Smooth muscle cell (in vitro differentiated cells): ENCODE results near the gene PLEKHF1. TPM values are rescaled to one million over a fixed set of nuclear protein-coding genes. Genes with fewer than 3 reads are reported as not detected.
A peak's percentile ranks its signal among the peaks of the same experiment; 100 is the strongest.

Source experiments
- DNase-seq: peaks from one replicate; lab custom pipeline; 2025; ENCODE audit not compliant: unreplicated experiment; lab: John Stamatoyannopoulos, UW
- H2AFZ ChIP-seq: fragments of 200-600 bp; sonication (generic); 2 replicates; pipeline ENCODE4 v1.6.0; 2016; ENCODE audit warnings: antibody characterized with exemption, low read depth, mild to moderate bottlenecking
- H3F3A ChIP-seq: fragments of 200-600 bp; sonication (generic); 2 replicates; pipeline ENCODE4 v1.6.0; 2017; ENCODE audit warnings: antibody characterized with exemption, low read depth
- H3K27ac ChIP-seq: fragments of 200-600 bp; sonication (generic); 2 replicates; pipeline ENCODE4 v1.5.1; 2016; ENCODE audit warnings: low read depth, mild to moderate bottlenecking
- H3K27me3 ChIP-seq: fragments of 200-600 bp; sonication (generic); 2 replicates; pipeline ENCODE4 v1.6.1; 2016; ENCODE audit warnings: low read depth, mild to moderate bottlenecking
- H3K36me3 ChIP-seq: fragments of 200-600 bp; sonication (generic); 2 replicates; pipeline ENCODE4 v1.5.1; 2016; ENCODE audit warnings: low read depth
- H3K4me1 ChIP-seq: fragments of 200-600 bp; sonication (generic); 2 replicates; pipeline ENCODE4 v1.5.1; 2016; ENCODE audit warnings: low read depth
- H3K4me2 ChIP-seq: fragments of 200-600 bp; sonication (generic); 2 replicates; pipeline ENCODE4 v1.6.0; 2016; ENCODE audit warnings: mild to moderate bottlenecking
- H3K4me3 ChIP-seq: fragments of 200-600 bp; sonication (generic); 2 replicates; pipeline ENCODE4 v1.5.1; 2016; ENCODE audit warnings: mild to moderate bottlenecking
- H3K79me2 ChIP-seq: fragments of 200-600 bp; sonication (generic); 2 replicates; pipeline ENCODE4 v1.6.0; 2016; ENCODE audit warnings: low read depth, mild to moderate bottlenecking
- H3K9ac ChIP-seq: fragments of 200-600 bp; sonication (generic); 2 replicates; pipeline ENCODE4 v1.6.0; 2016; ENCODE audit warnings: low read depth
- H3K9me3 ChIP-seq: fragments of 200-600 bp; sonication (generic); replicated peaks from 2 replicates; pipeline ENCODE4 v1.5.1; 2016; ENCODE audit warnings: low read depth
- H4K20me1 ChIP-seq: fragments of 200-600 bp; sonication (generic); 2 replicates; pipeline ENCODE4 v1.6.0; 2016; ENCODE audit warnings: low read depth
- WGBS: methylation state at CpG from one replicate; pipeline ENCODE4 v1.1.7; 2016; ENCODE audit warnings: low lambda C conversion rate; 5-methylcytosine and 5-hydroxymethylcytosine counted together
- polyA plus RNA-seq: library from polyadenylated mRNA; unstranded; fragments of >200 nt; fragmentation: Nextera tagmentation; extraction: Ambion mirVana; gene quantifications from 2 replicates; pipeline ENCODE4 v1.2.1, GENCODE V29; 2016
- total RNA-seq: library from RNA; depleted of rRNA; stranded (reverse); fragments of >200 nt; gene quantifications from 2 replicates; pipeline ENCODE4 v1.2.3, GENCODE V29; 2014
- TF ChIP-seq, protein P1 (sequence below): fragments of 200-600 bp; sonication (generic); IDR thresholded peaks from 2 replicates; pipeline ENCODE4 v1.5.1; 2017; ENCODE audit warnings: borderline replicate concordance, mild to moderate bottlenecking, antibody characterized with exemption; ENCODE audit not compliant: insufficient read depth, poor library complexity, severe bottlenecking

PLEKHF1 gene
- total and polyA plus RNA-seq, 2 experiments from 2014 or later: 2.2 to 4.0 TPM

DNA sequence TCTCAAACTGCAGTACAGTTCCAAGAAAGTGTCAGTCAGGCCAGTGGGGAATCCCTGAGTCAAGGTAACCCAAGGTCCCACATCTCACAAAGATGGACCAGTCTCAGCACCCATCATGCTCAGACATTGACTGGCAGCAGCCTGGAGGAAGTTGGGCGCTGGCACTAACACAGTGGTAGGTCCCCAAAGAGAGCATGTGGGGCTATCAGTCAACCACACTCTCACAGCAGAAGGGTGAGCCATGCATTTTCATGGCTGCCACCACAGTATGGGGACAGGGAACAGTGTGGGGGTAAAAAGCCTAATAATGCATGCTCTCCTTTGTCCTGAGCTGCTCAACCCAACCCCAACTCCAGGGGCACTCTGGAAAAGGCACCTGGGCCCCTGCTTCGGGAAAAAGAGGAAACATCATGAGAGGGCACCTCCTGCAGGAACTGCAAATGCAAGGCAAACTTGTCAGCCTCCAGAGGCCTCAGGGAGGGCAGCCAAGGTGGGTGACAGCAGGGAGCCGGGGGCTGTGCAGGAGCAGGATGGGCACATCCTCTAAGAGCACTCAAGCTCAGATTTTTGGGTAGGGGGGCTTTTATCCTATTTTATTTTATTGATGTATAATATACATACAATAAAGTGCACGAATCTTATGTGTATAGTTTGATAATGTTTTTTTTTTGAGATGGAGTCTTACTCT lies 9.5 kb upstream of the PLEKHF1 start:
- Histone ChIP-seq H3K27me3 (no peaks in the 10 kb centered on the region), H4K20me1 (no peaks in the 10 kb centered on the region), H3K9ac (no peak overlapping the region), H3K9me3 (no peaks in the 10 kb centered on the region), H3K79me2 (no peaks in the 10 kb centered on the region), H3K36me3 (no peaks in the 10 kb centered on the region), H3K4me1 (no peaks in the 10 kb centered on the region), H3K4me3 (no peak overlapping the region), H3F3A (peaks cover 6% of the 10 kb centered on the region), H2AFZ (no peak overlapping the region), H3K4me2 (no peak overlapping the region), H3K27ac (no peak overlapping the region)
- TF ChIP-seq, protein P1, sequence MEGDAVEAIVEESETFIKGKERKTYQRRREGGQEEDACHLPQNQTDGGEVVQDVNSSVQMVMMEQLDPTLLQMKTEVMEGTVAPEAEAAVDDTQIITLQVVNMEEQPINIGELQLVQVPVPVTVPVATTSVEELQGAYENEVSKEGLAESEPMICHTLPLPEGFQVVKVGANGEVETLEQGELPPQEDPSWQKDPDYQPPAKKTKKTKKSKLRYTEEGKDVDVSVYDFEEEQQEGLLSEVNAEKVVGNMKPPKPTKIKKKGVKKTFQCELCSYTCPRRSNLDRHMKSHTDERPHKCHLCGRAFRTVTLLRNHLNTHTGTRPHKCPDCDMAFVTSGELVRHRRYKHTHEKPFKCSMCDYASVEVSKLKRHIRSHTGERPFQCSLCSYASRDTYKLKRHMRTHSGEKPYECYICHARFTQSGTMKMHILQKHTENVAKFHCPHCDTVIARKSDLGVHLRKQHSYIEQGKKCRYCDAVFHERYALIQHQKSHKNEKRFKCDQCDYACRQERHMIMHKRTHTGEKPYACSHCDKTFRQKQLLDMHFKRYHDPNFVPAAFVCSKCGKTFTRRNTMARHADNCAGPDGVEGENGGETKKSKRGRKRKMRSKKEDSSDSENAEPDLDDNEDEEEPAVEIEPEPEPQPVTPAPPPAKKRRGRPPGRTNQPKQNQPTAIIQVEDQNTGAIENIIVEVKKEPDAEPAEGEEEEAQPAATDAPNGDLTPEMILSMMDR: no peak
- 82% methylated on average over 4 of the region's 4 CpGs for WGBS
- no peak for DNase-seq

DNA sequence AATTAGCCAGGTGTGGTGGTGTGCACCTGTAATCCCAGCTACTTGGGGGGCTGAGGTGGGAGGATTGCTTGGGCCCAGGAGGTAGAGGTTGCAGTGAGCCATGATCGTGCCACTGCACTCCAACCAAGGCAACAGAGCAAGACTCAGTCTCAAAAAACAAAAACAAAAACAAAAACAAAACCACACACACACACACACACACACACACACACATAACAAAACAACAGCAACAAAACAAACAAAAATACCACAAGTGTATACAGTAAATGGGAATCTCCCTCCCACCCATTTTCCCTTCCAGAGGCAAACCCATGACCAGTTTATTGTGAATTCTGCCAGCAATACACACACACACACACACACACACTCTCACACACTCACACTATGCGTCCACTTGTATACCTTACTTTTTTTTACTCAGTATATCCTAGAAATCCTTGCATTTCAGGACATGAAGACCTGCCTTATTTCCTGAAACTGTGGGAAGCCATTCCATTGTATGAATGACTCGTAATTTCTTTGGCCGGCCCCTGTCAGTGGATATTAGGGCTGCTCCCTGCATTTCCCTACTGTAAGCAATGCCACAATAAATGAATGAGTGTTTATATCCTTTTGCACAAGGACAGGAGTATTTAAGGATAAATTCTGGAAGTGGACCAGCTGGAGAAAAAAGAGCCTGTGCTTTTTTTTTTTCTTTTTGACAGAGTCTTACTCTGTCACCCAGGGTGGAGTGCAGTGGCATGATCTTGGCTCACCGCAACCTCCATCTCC lies 6.9 kb upstream of the PLEKHF1 start:
- Histone ChIP-seq H3K4me2 (no peak overlapping the region), H3K27ac (no peak overlapping the region), H3K79me2 (no peaks in the 10 kb centered on the region), H2AFZ (no peak overlapping the region), H3K36me3 (no peaks in the 10 kb centered on the region), H3K27me3 (no peaks in the 10 kb centered on the region), H3K9me3 (no peaks in the 10 kb centered on the region), H3K4me3 (no peak overlapping the region), H4K20me1 (no peaks in the 10 kb centered on the region), H3F3A (peaks cover 27% of the 10 kb centered on the region), H3K4me1 (peaks cover 15% of the 10 kb centered on the region), H3K9ac (no peak overlapping the region)
- DNase-seq: no peak
- whole genome bisulfite sequencing: 90% methylated on average over 5 of the region's 5 CpGs
- TF ChIP-seq, protein P1: no peak

DNA sequence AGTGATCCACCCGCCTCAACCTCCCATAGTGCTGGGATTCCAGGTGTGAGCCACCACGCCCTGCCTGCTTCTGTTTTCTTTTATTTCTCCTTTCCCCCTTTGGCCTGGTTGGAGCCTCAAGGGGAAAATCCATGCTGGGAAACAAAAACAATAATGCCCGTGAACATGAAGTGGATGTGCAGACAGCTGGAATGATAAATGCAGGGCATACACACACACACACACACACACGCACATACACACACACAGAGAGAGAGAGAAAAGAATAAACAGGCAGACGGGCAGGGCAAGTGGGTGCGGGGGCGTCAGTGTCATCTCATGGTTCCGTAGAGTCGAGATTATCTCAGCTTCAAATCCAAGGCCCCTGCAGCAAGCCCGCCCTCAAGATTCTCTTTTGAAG lies 4.4 kb upstream of the PLEKHF1 start:
- DNase-seq: no peak
- Histone ChIP-seq H3K27me3 (no peaks in the 10 kb centered on the region), H3K4me2 (peak overlapping the region; percentile 55), H3K4me1 (peaks cover 33% of the 10 kb centered on the region), H3K36me3 (no peaks in the 10 kb centered on the region), H3K4me3 (no peak overlapping the region), H4K20me1 (no peaks in the 10 kb centered on the region), H3K9ac (no peak overlapping the region), H3K27ac (peak overlapping the region; percentile 97), H2AFZ (no peak overlapping the region), H3F3A (peaks cover 36% of the 10 kb centered on the region), H3K9me3 (no peaks in the 10 kb centered on the region), H3K79me2 (no peaks in the 10 kb centered on the region)
- 30% methylated on average over 9 of the region's 10 CpGs for WGBS
- TF ChIP-seq, protein P1: no peak

DNA sequence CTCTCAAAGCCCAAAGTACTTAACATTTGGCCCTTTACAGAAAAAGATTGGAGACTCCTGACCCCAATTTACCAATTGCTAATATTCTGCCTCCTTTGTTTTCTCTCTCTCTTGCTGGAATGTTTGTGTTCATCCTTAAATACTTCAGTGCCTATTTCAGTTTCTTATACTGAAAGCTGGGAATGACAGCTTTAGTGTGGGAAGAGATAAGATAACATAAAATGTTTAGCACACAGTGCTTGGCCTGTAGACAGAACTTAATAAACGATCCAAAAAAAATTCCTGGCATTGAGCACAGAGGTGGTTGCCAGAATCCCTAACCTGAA lies 3.0 kb upstream of the PLEKHF1 start:
- Histone ChIP-seq H3K79me2 (no peaks in the 10 kb centered on the region), H3K9ac (peak overlapping the region; percentile 73), H3K4me1 (peaks cover 47% of the 10 kb centered on the region), H3K4me2 (peak overlapping the region; percentile 84), H3F3A (peaks cover 36% of the 10 kb centered on the region), H4K20me1 (peaks cover 5% of the 10 kb centered on the region), H2AFZ (peak overlapping the region; percentile 1), H3K4me3 (peak overlapping the region; percentile 20), H3K27me3 (no peaks in the 10 kb centered on the region), H3K27ac (peak overlapping the region; percentile 97), H3K36me3 (no peaks in the 10 kb centered on the region), H3K9me3 (no peaks in the 10 kb centered on the region)
- no peak for DNase-seq
- WGBS: 13% methylated on average over 1 of the region's 1 CpG
- TF ChIP-seq, protein P1: no peak
